Thoracic aorta (tissue), 2 donors: Measurements from ENCODE around the gene RANBP3. TPM values are rescaled to one million over a fixed set of nuclear protein-coding genes. Genes with fewer than 3 reads are reported as not detected.

Experiments
- ATAC-seq: fragments of 150-250 bp; one replicate; pipeline ENCODE4 v1.8.0; 2017; ENCODE audit warnings: low read depth; ENCODE audit not compliant: insufficient number of reproducible peaks, low FRiP score
- DNase-seq: peaks from one replicate; pipeline ENCODE4 v3.0.0-alpha.2; 2020; ENCODE audit warnings: low spot score
- H3K27ac ChIP-seq, 2 donors: fragments of 200-600 bp; sonication (generic); 1 replicate in 1 of 2; 2 replicates in 1 of 2; pipeline ENCODE4 v1.5.1; 2016; ENCODE audit warnings: mild to moderate bottlenecking in 2 of 2, moderate library complexity in 2 of 2
- H3K27me3 ChIP-seq: fragments of 200-600 bp; sonication (generic); replicated peaks from 2 replicates; pipeline ENCODE4 v1.6.0; 2016; ENCODE audit warnings: mild to moderate bottlenecking; ENCODE audit not compliant: insufficient read depth
- H3K36me3 ChIP-seq: fragments of 200-600 bp; sonication (generic); one replicate; pipeline ENCODE4 v1.5.1; 2016
- H3K4me1 ChIP-seq, 2 donors: fragments of 200-600 bp; sonication (generic); 1 replicate in 1 of 2; 2 replicates in 1 of 2; pipeline versions ENCODE4 v1.5.1 to v1.6.0; 2016; ENCODE audit warnings: low read depth in 2 of 2, mild to moderate bottlenecking in 1 of 2; ENCODE audit not compliant: control insufficient read depth in 1 of 2
- H3K4me3 ChIP-seq: fragments of 200-600 bp; sonication (generic); 2 replicates; pipeline ENCODE4 v1.5.1; 2016; ENCODE audit warnings: mild to moderate bottlenecking
- H3K9me3 ChIP-seq: fragments of 200-600 bp; sonication (generic); 2 replicates; pipeline ENCODE4 v1.5.1; 2016
- CTCF ChIP-seq: fragments of 200-600 bp; sonication (generic); IDR thresholded peaks from one replicate; pipeline ENCODE4 v1.5.1; 2019; ENCODE audit warnings: antibody characterized with exemption
- total RNA-seq, 2 donors: library from RNA; depleted of rRNA; stranded (reverse); fragments of >200 nt; gene quantifications; one replicate each; pipeline versions ENCODE4 v1.1.0 to v1.2.3, GENCODE V29; 2016

RANBP3 gene
- total RNA-seq, 2 donors from 2014 or later: 51.4 to 101 TPM

- Histone ChIP-seq H3K9me3 (no peaks in the 10 kb centered on the region), H3K36me3 (peaks cover 11% of the 10 kb centered on the region), H3K4me1 (peaks cover 8 to 15% of the 10 kb centered on the region in 2 donors), H3K27ac (no peak overlapping the region), H3K27me3 (no peaks in the 10 kb centered on the region), H3K4me3 (no peak overlapping the region)
- no peak for DNase-seq
- TF ChIP-seq CTCF: no peak
- ATAC-seq: no peak
Measured at GRCh38 chr19:5908773-5909442, 69.0 kb downstream of the RANBP3 start.

GRCh38 chr19:5907241-5907640 lies 70.7 kb downstream of the RANBP3 start:
- no peak overlapping the region for H3K27ac ChIP-seq
- no peaks in the 10 kb centered on the region for H3K9me3 ChIP-seq
- no peak for TF ChIP-seq CTCF
- peaks cover 16 to 22% of the 10 kb centered on the region in 2 donors for H3K4me1 ChIP-seq
- no peak overlapping the region for H3K4me3 ChIP-seq
- ATAC-seq: no peak
- no peak for DNase-seq
- H3K27me3 ChIP-seq: no peaks in the 10 kb centered on the region
- H3K36me3 ChIP-seq: peaks cover 11% of the 10 kb centered on the region

- Histone ChIP-seq H3K36me3 (peaks cover 11% of the 10 kb centered on the region), H3K9me3 (no peaks in the 10 kb centered on the region), H3K4me1 (peaks cover 18 to 24% of the 10 kb centered on the region in 2 donors), H3K27me3 (no peaks in the 10 kb centered on the region), H3K27ac (peak overlapping the region; percentile 81 to 86), H3K4me3 (peak overlapping the region; percentile 92)
- no peak for TF ChIP-seq CTCF
- DNase-seq (no peak), ATAC-seq (no peak)
Measured at GRCh38 chr19:5905114-5905778, 72.7 kb downstream of the RANBP3 start.

GRCh38 chr19:5904352-5905113 lies 73.4 kb downstream of the RANBP3 start, which contains the start of gene VMAC:
VMAC (plus strand) TSS chr19:5904872; CDS start chr19:5904891, 19 bp downstream.
- ATAC-seq (peak; percentile 89), DNase-seq (peak; percentile 100)
- Histone ChIP-seq H3K27ac (peak within 1 kb of the TSS; percentile 81 to 86), H3K4me1 (peaks cover 18 to 24% of the 10 kb centered on the region in 2 donors), H3K4me3 (peak within 1 kb of the TSS; percentile 92), H3K9me3 (no peaks in the 10 kb centered on the region), H3K27me3 (no peaks in the 10 kb centered on the region), H3K36me3 (peaks cover 6% of the 10 kb centered on the region)
- TF ChIP-seq CTCF: no peak
